GM23338 (cell line): ENCODE results near the gene TPSB2. TPM values are rescaled to one million over a fixed set of nuclear protein-coding genes. Genes with fewer than 3 reads are reported as not detected.

Experiments
- ATAC-seq: fragments of 200-7000 bp; cut with Tn5 transposase; 3 replicates; pipeline ENCODE4 v1.9.1; 2020
- DNase-seq: peaks from one replicate; pipeline ENCODE4 v3.0.0-alpha.2; 2015; ENCODE audit warnings: low spot score
- H2AFZ ChIP-seq: fragments of 200-600 bp; sonication (generic); 2 replicates; pipeline ENCODE4 v1.8.0; 2016; ENCODE audit warnings: antibody characterized with exemption, mild to moderate bottlenecking, moderate library complexity
- H3F3A ChIP-seq: fragments of 200-600 bp; sonication (generic); replicated peaks from 2 replicates; pipeline ENCODE4 v1.8.0; 2017; ENCODE audit warnings: antibody characterized with exemption, mixed run types, low read depth
- H3K27ac ChIP-seq: fragments of 200-600 bp; sonication (generic); 2 replicates; pipeline ENCODE4 v1.6.1; 2016; ENCODE audit warnings: low read depth
- H3K27me3 ChIP-seq: fragments of 200-600 bp; sonication (generic); 2 replicates; pipeline ENCODE4 v1.8.0; 2016; ENCODE audit warnings: mild to moderate bottlenecking, mixed run types, moderate library complexity; ENCODE audit not compliant: insufficient read depth
- H3K36me3 ChIP-seq: fragments of 200-600 bp; sonication (generic); 2 replicates; pipeline ENCODE4 v1.8.0; 2016; ENCODE audit warnings: mild to moderate bottlenecking; ENCODE audit not compliant: insufficient read depth
- H3K4me1 ChIP-seq: fragments of 200-600 bp; sonication (generic); 2 replicates; pipeline ENCODE4 v1.8.0; 2016; ENCODE audit warnings: mild to moderate bottlenecking, moderate library complexity; ENCODE audit not compliant: insufficient read depth
- H3K4me2 ChIP-seq: fragments of 200-600 bp; sonication (generic); 2 replicates; pipeline ENCODE4 v1.7.1; 2017; ENCODE audit warnings: mixed run types
- H3K4me3 ChIP-seq: fragments of 200-600 bp; sonication (generic); 2 replicates; pipeline ENCODE4 v1.6.1; 2016; ENCODE audit warnings: mixed run types
- H3K79me2 ChIP-seq: fragments of 200-600 bp; sonication (generic); replicated peaks from 2 replicates; pipeline ENCODE4 v1.8.0; 2017; ENCODE audit warnings: mild to moderate bottlenecking; ENCODE audit not compliant: insufficient read depth
- H3K9me2 ChIP-seq: fragments of 200-600 bp; sonication (generic); 2 replicates; pipeline ENCODE4 v1.8.0; 2017; ENCODE audit not compliant: insufficient read depth
- H4K20me1 ChIP-seq: fragments of 200-600 bp; sonication (generic); replicated peaks from 2 replicates; pipeline ENCODE4 v1.8.0; 2017; ENCODE audit warnings: mild to moderate bottlenecking; ENCODE audit not compliant: insufficient read depth
- H3K27ac Mint-ChIP-seq: 2 replicates; pipeline ENCODE4 v1.8.0; 2020; ENCODE audit warnings: inconsistent platforms, mild to moderate bottlenecking, moderate library complexity, mixed read lengths
- H3K27me3 Mint-ChIP-seq: 3 replicates; pipeline ENCODE4 v1.8.0; 2022; ENCODE audit warnings: low read depth, mild to moderate bottlenecking, moderate library complexity, mixed read lengths, inconsistent platforms; ENCODE audit not compliant: insufficient read depth, poor library complexity
- H3K36me3 Mint-ChIP-seq: 3 replicates; pipeline ENCODE4 v1.8.0; 2021; ENCODE audit warnings: low read depth, mild to moderate bottlenecking, inconsistent platforms, moderate library complexity, mixed read lengths
- H3K4me1 Mint-ChIP-seq: 3 replicates; pipeline ENCODE4 v1.8.0; 2020; ENCODE audit warnings: mild to moderate bottlenecking, inconsistent platforms, mixed read lengths
- H3K4me3 Mint-ChIP-seq: 3 replicates; pipeline ENCODE4 v1.8.0; 2021; ENCODE audit warnings: moderate library complexity, mild to moderate bottlenecking, inconsistent platforms, mixed read lengths
- H3K9me3 Mint-ChIP-seq: 3 replicates; pipeline ENCODE4 v1.8.0; 2020; ENCODE audit warnings: moderate library complexity, mild to moderate bottlenecking, inconsistent platforms, mixed read lengths
- CREB1 ChIP-seq: fragments of 250-450 bp; sonication (Bioruptor Pico); IDR thresholded peaks from 2 replicates; pipeline ENCODE4 v1.5.0; 2020; ENCODE audit warnings: low read depth, mild to moderate bottlenecking, moderate library complexity
- EZH2 ChIP-seq: fragments of 200-600 bp; sonication (generic); IDR thresholded peaks from one replicate; pipeline ENCODE4 v1.8.0; 2017; ENCODE audit warnings: antibody characterized with exemption, mild to moderate bottlenecking, low read depth; ENCODE audit not compliant: unreplicated experiment
- EZH2phosphoT487 ChIP-seq: fragments of 200-600 bp; sonication (generic); IDR thresholded peaks from one replicate; pipeline ENCODE4 v1.8.1; 2018; ENCODE audit warnings: antibody characterized with exemption; ENCODE audit not compliant: unreplicated experiment
- JUNB ChIP-seq: IDR thresholded peaks from one replicate; pipeline ENCODE4 v1.6.1; 2016; ENCODE audit warnings: antibody characterized with exemption; ENCODE audit not compliant: unreplicated experiment
- NANOG ChIP-seq: IDR thresholded peaks from 2 replicates; pipeline ENCODE4 v1.6.1; 2016; ENCODE audit warnings: antibody characterized with exemption, borderline replicate concordance
- POLR2AphosphoS5 ChIP-seq: IDR thresholded peaks from 2 replicates; pipeline ENCODE4 v1.6.1; 2016; ENCODE audit warnings: antibody characterized with exemption, low read depth
- ZNF331 ChIP-seq: fragments of 250-450 bp; sonication (Bioruptor Pico); IDR thresholded peaks from 2 replicates; pipeline ENCODE4 v1.5.0; 2020; ENCODE audit warnings: low read depth, mild to moderate bottlenecking, moderate library complexity
- polyA plus RNA-seq: library from polyadenylated mRNA; unstranded; fragments of >200 nt; fragmentation: Nextera tagmentation; extraction: Ambion mirVana; gene quantifications from 2 replicates; pipeline ENCODE4 v1.2.1, GENCODE V29; 2016
- total RNA-seq: library from RNA; depleted of rRNA; stranded (reverse); fragments of >200 nt; shearing (Covaris generic); gene quantifications from 2 replicates; pipeline ENCODE4 v1.2.3, GENCODE V29; 2014
- TF ChIP-seq, protein P1 (sequence below): fragments of 250-450 bp; sonication (Bioruptor Pico); IDR thresholded peaks from 2 replicates; pipeline ENCODE4 v1.5.0; 2020; ENCODE audit warnings: mild to moderate bottlenecking, moderate library complexity
- TF ChIP-seq, protein P2 (sequence below): IDR thresholded peaks from 2 replicates; pipeline ENCODE4 v1.6.1; 2016; ENCODE audit warnings: antibody characterized with exemption

The TPSB2 gene
- total and polyA plus RNA-seq, 2 experiments from 2014 or later: 0.23 TPM; not detected in 1

- Mint-ChIP-seq H3K27ac (no peak overlapping the region), H3K9me3 (no peaks in the 10 kb centered on the region), H3K4me1 (no peaks in the 10 kb centered on the region), H3K27me3 (peaks cover 20% of the 10 kb centered on the region), H3K4me3 (no peak overlapping the region), H3K36me3 (no peaks in the 10 kb centered on the region; the same call in 2 of the 3 replicates)
- no peaks in the 10 kb centered on the region for H3K4me1 ChIP-seq
- H3K27ac ChIP-seq: no peak overlapping the region
- no peak overlapping the region for H3K4me2 ChIP-seq
- ATAC-seq (no peak), DNase-seq (no peak)
- H3K4me3 ChIP-seq: no peak overlapping the region
- H3K79me2 ChIP-seq: no peaks in the 10 kb centered on the region
- H3K36me3 ChIP-seq: no peaks in the 10 kb centered on the region
- H3K9me2 ChIP-seq: no peaks in the 10 kb centered on the region
- H2AFZ ChIP-seq: no peak overlapping the region
- TF ChIP-seq EZH2phosphoT487 (no peak), JUNB (no peak), POLR2AphosphoS5 (no peak), NANOG (no peak), EZH2 (no peak), ZNF331 (CRISPR knock-in tag) (no peak), CREB1 (no peak)
- TF ChIP-seq, protein P1, sequence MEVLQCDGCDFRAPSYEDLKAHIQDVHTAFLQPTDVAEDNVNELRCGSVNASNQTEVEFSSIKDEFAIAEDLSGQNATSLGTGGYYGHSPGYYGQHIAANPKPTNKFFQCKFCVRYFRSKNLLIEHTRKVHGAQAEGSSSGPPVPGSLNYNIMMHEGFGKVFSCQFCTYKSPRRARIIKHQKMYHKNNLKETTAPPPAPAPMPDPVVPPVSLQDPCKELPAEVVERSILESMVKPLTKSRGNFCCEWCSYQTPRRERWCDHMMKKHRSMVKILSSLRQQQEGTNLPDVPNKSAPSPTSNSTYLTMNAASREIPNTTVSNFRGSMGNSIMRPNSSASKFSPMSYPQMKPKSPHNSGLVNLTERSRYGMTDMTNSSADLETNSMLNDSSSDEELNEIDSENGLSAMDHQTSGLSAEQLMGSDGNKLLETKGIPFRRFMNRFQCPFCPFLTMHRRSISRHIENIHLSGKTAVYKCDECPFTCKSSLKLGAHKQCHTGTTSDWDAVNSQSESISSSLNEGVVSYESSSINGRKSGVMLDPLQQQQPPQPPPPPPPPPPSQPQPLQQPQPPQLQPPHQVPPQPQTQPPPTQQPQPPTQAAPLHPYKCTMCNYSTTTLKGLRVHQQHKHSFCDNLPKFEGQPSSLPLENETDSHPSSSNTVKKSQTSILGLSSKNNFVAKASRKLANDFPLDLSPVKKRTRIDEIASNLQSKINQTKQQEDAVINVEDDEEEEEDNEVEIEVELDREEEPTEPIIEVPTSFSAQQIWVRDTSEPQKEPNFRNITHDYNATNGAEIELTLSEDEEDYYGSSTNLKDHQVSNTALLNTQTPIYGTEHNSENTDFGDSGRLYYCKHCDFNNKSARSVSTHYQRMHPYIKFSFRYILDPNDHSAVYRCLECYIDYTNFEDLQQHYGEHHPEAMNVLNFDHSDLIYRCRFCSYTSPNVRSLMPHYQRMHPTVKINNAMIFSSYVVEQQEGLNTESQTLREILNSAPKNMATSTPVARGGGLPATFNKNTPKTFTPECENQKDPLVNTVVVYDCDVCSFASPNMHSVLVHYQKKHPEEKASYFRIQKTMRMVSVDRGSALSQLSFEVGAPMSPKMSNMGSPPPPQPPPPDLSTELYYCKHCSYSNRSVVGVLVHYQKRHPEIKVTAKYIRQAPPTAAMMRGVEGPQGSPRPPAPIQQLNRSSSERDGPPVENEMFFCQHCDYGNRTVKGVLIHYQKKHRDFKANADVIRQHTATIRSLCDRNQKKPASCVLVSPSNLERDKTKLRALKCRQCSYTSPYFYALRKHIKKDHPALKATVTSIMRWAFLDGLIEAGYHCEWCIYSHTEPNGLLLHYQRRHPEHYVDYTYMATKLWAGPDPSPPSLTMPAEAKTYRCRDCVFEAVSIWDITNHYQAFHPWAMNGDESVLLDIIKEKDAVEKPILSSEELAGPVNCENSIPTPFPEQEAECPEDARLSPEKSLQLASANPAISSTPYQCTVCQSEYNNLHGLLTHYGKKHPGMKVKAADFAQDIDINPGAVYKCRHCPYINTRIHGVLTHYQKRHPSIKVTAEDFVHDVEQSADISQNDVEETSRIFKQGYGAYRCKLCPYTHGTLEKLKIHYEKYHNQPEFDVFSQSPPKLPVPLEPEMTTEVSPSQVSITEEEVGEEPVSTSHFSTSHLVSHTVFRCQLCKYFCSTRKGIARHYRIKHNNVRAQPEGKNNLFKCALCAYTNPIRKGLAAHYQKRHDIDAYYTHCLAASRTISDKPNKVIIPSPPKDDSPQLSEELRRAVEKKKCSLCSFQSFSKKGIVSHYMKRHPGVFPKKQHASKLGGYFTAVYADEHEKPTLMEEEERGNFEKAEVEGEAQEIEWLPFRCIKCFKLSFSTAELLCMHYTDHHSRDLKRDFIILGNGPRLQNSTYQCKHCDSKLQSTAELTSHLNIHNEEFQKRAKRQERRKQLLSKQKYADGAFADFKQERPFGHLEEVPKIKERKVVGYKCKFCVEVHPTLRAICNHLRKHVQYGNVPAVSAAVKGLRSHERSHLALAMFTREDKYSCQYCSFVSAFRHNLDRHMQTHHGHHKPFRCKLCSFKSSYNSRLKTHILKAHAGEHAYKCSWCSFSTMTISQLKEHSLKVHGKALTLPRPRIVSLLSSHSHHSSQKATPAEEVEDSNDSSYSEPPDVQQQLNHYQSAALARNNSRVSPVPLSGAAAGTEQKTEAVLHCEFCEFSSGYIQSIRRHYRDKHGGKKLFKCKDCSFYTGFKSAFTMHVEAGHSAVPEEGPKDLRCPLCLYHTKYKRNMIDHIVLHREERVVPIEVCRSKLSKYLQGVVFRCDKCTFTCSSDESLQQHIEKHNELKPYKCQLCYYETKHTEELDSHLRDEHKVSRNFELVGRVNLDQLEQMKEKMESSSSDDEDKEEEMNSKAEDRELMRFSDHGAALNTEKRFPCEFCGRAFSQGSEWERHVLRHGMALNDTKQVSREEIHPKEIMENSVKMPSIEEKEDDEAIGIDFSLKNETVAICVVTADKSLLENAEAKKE (CRISPR knock-in tag): no peak
- TF ChIP-seq, protein P2, sequence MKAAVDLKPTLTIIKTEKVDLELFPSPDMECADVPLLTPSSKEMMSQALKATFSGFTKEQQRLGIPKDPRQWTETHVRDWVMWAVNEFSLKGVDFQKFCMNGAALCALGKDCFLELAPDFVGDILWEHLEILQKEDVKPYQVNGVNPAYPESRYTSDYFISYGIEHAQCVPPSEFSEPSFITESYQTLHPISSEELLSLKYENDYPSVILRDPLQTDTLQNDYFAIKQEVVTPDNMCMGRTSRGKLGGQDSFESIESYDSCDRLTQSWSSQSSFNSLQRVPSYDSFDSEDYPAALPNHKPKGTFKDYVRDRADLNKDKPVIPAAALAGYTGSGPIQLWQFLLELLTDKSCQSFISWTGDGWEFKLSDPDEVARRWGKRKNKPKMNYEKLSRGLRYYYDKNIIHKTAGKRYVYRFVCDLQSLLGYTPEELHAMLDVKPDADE: no peak
- no peaks in the 10 kb centered on the region for H3K27me3 ChIP-seq
- no peaks in the 10 kb centered on the region for H3F3A ChIP-seq
- H4K20me1 ChIP-seq: no peaks in the 10 kb centered on the region; the same call in none of the 2 replicates
Observed at GRCh38 chr16:1220098-1220728, 9.8 kb downstream of the TPSB2 start.
